Measurements from ENCODE around the gene HCRTR1.

- TF ChIP-seq CTCF (IDR thresholded peaks at IDR 0.05) (no peak), POLR2A (IDR thresholded peaks at IDR 0.05) (no peak)
Observed at GRCh38 chr1:31621498-31621820, 4.0 kb downstream of the HCRTR1 start.

Data from thyroid gland (tissue), 4 donors.